GM12878 (cell line): Measurements from ENCODE around the gene KIF2C. TPM values are rescaled to one million over a fixed set of nuclear protein-coding genes. Genes with fewer than 3 reads are reported as not detected.

Experiments
- ASH2L ChIP-seq: fragments of 300-600, 200-600 bp; sonication (generic); IDR thresholded peaks from 2 replicates; pipeline ENCODE4 v1.6.1; 2017; ENCODE audit warnings: low read depth, mild to moderate bottlenecking, borderline replicate concordance
- BCL3 ChIP-seq: IDR thresholded peaks from 2 replicates; pipeline ENCODE4 v1.6.1; 2011; ENCODE audit warnings: borderline replicate concordance, low read depth, mild to moderate bottlenecking, moderate library complexity, low read length; ENCODE audit not compliant: insufficient read depth, poor library complexity, severe bottlenecking
- EGR1 ChIP-seq, 2 experiments: IDR thresholded peaks; 1 replicate in 1 of 2; 2 replicates in 1 of 2; pipeline ENCODE4 v1.6.1; 2011 to 2012; ENCODE audit warnings: low read depth in 2 of 2, low read length in 2 of 2, borderline replicate concordance in 1 of 2, mild to moderate bottlenecking in 1 of 2, moderate library complexity in 1 of 2
- HDGF ChIP-seq: fragments of 450-650 bp; IDR thresholded peaks from 2 replicates; pipeline ENCODE4 v1.6.1; 2016; ENCODE audit warnings: antibody characterized with exemption
- KAT2A ChIP-seq: conservative IDR thresholded peaks from 2 replicates; pipeline ENCODE4 v1.6.1; 2011; ENCODE audit warnings: low read depth, low read length; ENCODE audit not compliant: control insufficient read depth
- KLF5 ChIP-seq: fragments of 450-650 bp; IDR thresholded peaks from 2 replicates; pipeline ENCODE4 v1.6.1; 2014; ENCODE audit warnings: mild to moderate bottlenecking; ENCODE audit not compliant: partially characterized antibody
- MEF2B ChIP-seq: fragments of 450-650 bp; IDR thresholded peaks from 2 replicates; pipeline ENCODE4 v1.6.1; 2018; ENCODE audit warnings: mild to moderate bottlenecking, moderate library complexity; ENCODE audit not compliant: partially characterized antibody, poor library complexity, severe bottlenecking
- MTA2 ChIP-seq: fragments of 450-650 bp; IDR thresholded peaks from 2 replicates; pipeline ENCODE4 v1.6.1; 2016; ENCODE audit warnings: low read depth, mild to moderate bottlenecking, moderate library complexity
- MTA3 ChIP-seq: IDR thresholded peaks from 2 replicates; pipeline ENCODE4 v1.6.1; 2012; ENCODE audit warnings: low read length, inconsistent platforms, borderline replicate concordance
- MXI1 ChIP-seq: fragments of 150-350 bp; IDR thresholded peaks from 2 replicates; pipeline ENCODE4 v1.6.1; 2011; ENCODE audit warnings: low read depth, mild to moderate bottlenecking, inconsistent platforms, low read length, improper control_type of control experiment
- MYC ChIP-seq: IDR thresholded peaks from 2 replicates; pipeline ENCODE4 v1.6.1; 2011; ENCODE audit warnings: mild to moderate bottlenecking, low read length, moderate library complexity, inconsistent platforms; ENCODE audit not compliant: insufficient read depth, insufficient replicate concordance, insufficient read length, severe bottlenecking
- NR2F1 ChIP-seq: fragments of 450-650 bp; conservative IDR thresholded peaks from 2 replicates; pipeline ENCODE4 v1.6.1; 2017; ENCODE audit warnings: mild to moderate bottlenecking
- POU2F2 ChIP-seq: IDR thresholded peaks from 3 replicates; pipeline ENCODE4 v1.6.1; 2011; ENCODE audit warnings: low read depth, mild to moderate bottlenecking, low read length, borderline replicate concordance
- RAD21 ChIP-seq: IDR thresholded peaks from 2 replicates; pipeline ENCODE4 v1.6.1; 2011; ENCODE audit warnings: mild to moderate bottlenecking, low read depth, low read length, moderate library complexity; ENCODE audit not compliant: insufficient read depth
- RAD51 ChIP-seq: fragments of 450-650 bp; IDR thresholded peaks from 2 replicates; pipeline ENCODE4 v1.6.1; 2016; ENCODE audit warnings: moderate library complexity, mild to moderate bottlenecking, inconsistent platforms
- SMC3 ChIP-seq: IDR thresholded peaks from 2 replicates; pipeline ENCODE4 v1.6.1; 2011; ENCODE audit warnings: low read length, improper control_type of control experiment, borderline replicate concordance
- SPI1 ChIP-seq: IDR thresholded peaks from 2 replicates; pipeline ENCODE4 v1.6.1; 2011; ENCODE audit warnings: low read depth, mild to moderate bottlenecking, low read length, moderate library complexity, borderline replicate concordance; ENCODE audit not compliant: insufficient read depth
- SUZ12 ChIP-seq: fragments of 200-600 bp; sonication (generic); IDR thresholded peaks from one replicate; pipeline ENCODE4 v1.6.1; 2018; ENCODE audit warnings: antibody characterized with exemption, mild to moderate bottlenecking; ENCODE audit not compliant: unreplicated experiment
- USF2 ChIP-seq: IDR thresholded peaks from 2 replicates; pipeline ENCODE4 v1.6.1; 2011; ENCODE audit warnings: low read depth, low read length, improper control_type of control experiment, borderline replicate concordance
- ZBTB11 ChIP-seq: fragments of 450-650 bp; formaldehyde crosslinking; IDR thresholded peaks from 2 replicates; pipeline ENCODE4 v1.5.0; 2022; ENCODE audit warnings: mild to moderate bottlenecking, missing genetic modification characterization
- ZNF274 ChIP-seq: IDR thresholded peaks from one replicate; pipeline ENCODE4 v1.8.0; 2011; ENCODE audit not compliant: insufficient read length, insufficient read depth
- polyA plus RNA-seq, 11 experiments: library from polyadenylated mRNA; depleted of rRNA in 4 of 11; unstranded in 6 of 11; stranded (reverse) in 5 of 11; fragments of >200 nt; fragmentation: Nextera tagmentation in 4 of 11; fragmentation: Illumina TruSeq in 1 of 11; extraction: Ambion mirVana in 4 of 11; extraction: Trizol in 1 of 11; gene quantifications; 1 replicate in 1 of 11; 2 replicates in 10 of 11; pipeline versions ENCODE4 v1.2.1 to v1.2.3, GENCODE V29; 2011 to 2016; ENCODE audit warnings: inconsistent platforms in 2 of 11, missing spikeins in 2 of 11, low read depth in 1 of 11
- total RNA-seq, 4 experiments: library from RNA; depleted of rRNA in 3 of 4; stranded (reverse); fragments of >200 nt in 3 of 4; fragmentation: Illumina TruSeq in 1 of 4; extraction: Trizol in 1 of 4; gene quantifications; 2 replicates each; pipeline versions ENCODE4 v1.2.1 to v1.2.3, GENCODE V29; 2013 to 2021

The KIF2C gene
- total and polyA plus RNA-seq, 10 of the 15 experiments (the other 5 are each of a cell fraction or from before 2014, with no cell fraction given), result 42.3 to 104 (median 83.8) TPM

GRCh38 chr1:44721485-44722361 is 17.9 kb upstream of the KIF2C start (continued):
- TF ChIP-seq ASH2L, result no peak
- no peak; the same call in 1 of the 2 replicates for TF ChIP-seq USF2
- TF ChIP-seq RAD21, result peak; percentile 18; the same call in 1 of the 2 replicates
- TF ChIP-seq EGR1 (IDR thresholded peaks at IDR 0.05; ENCODE audit: borderline replicate concordance in 1 of 2, low read depth in 2 of 2, low read length in 2 of 2), result peak; percentile 11 to 89
- TF ChIP-seq MTA2, result peak; percentile 56; the same call in 1 of the 2 replicates
- peak; percentile 69; the same call in 1 of the 2 replicates for TF ChIP-seq MXI1
- peak; percentile 63 for TF ChIP-seq MEF2B
- TF ChIP-seq SMC3, result no peak
- peak; percentile 100 for TF ChIP-seq MTA3
- no peak for TF ChIP-seq ZNF274
- TF ChIP-seq BCL3, result peak; percentile 100
- peak; percentile 48; the same call in 1 of the 2 replicates for TF ChIP-seq NR2F1
- TF ChIP-seq SUZ12, result no peak
- TF ChIP-seq KAT2A, result peak; percentile 90
- TF ChIP-seq HDGF, result 0 out of 2 replicates have a peak, but pooled peaks have one; percentile 14
- peak; percentile 45; the same call in 1 of the 2 replicates for TF ChIP-seq SPI1
- TF ChIP-seq MYC, result no peak
- peak; percentile 100 for TF ChIP-seq POU2F2
- peak; percentile 97 for TF ChIP-seq KLF5
- peak; percentile 43; the same call in 1 of the 2 replicates for TF ChIP-seq RAD51
- TF ChIP-seq ZBTB11 (CRISPR knock-in tag), result peak; percentile 84
